Dendritic cell treated with granulocyte-macrophage colony-stimulating factor and Interleukin-4, amounts not matched to agents 40 ng/mL and 50 ng/mL, for 4 days (primary cell): Measurements from ENCODE around the gene THADA.
"Not testable (repeated sequence)": the region's sequence is repeated elsewhere in the genome, so short reads cannot be mapped to it uniquely, and the experiment has no call there.

ENCODE experiments used
- H3K27ac Mint-ChIP-seq: one replicate; pipeline ENCODE4 v1.8.0; 2022; ENCODE audit warnings: mild to moderate bottlenecking, mixed read lengths
- H3K27me3 Mint-ChIP-seq: one replicate; pipeline ENCODE4 v1.8.0; 2022; ENCODE audit warnings: mild to moderate bottlenecking, mixed read lengths
- H3K36me3 Mint-ChIP-seq: one replicate; pipeline ENCODE4 v1.8.0; 2022; ENCODE audit warnings: low read depth, mixed read lengths
- H3K4me1 Mint-ChIP-seq: one replicate; pipeline ENCODE4 v1.8.0; 2022; ENCODE audit warnings: low read depth, mixed read lengths
- H3K4me3 Mint-ChIP-seq: one replicate; pipeline ENCODE4 v1.8.0; 2022; ENCODE audit warnings: mild to moderate bottlenecking, moderate library complexity, mixed read lengths
- H3K9me3 Mint-ChIP-seq: one replicate; pipeline ENCODE4 v1.8.0; 2022; ENCODE audit warnings: mixed read lengths
- intact Hi-C: fragments of 100-400 bp; cut with micrococcal nuclease; formaldehyde crosslinking; loops from one replicate; pipeline ENCODE4 v1.15.0; 2022

THADA gene

DNA sequence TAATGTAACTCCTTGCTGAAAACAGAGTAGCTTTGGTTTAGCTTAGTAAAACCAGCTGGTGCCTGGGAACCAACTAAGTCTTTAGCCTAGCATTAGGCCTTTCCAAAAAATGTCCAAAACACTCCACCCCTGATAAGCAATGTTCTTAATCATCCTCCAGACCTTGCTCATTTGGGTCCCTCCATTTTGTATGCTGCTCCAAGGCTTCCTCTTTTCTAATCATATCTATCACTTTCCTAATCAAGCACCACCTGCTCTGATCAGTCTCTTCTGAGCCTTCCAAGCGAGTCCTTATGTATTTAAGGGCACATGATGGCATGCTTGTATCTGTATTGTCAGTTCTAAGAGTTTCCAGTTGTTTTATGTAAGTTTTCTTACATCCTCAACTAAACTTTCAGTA is 23.6 kb downstream of the THADA start:
- H3K27ac Mint-ChIP-seq: no peak overlapping the region
- no peaks in the 10 kb centered on the region for H3K27me3 Mint-ChIP-seq
- intact Hi-C loops: loop anchor here (10.0 kb wide), 1 partner anchor 747 kb away; no protein-coding TSS in a partner anchor
- peaks cover 65% of the 10 kb centered on the region for H3K36me3 Mint-ChIP-seq
- H3K9me3 Mint-ChIP-seq: no peaks in the 10 kb centered on the region
- no peak overlapping the region for H3K4me3 Mint-ChIP-seq
- no peaks in the 10 kb centered on the region for H3K4me1 Mint-ChIP-seq

GRCh38 chr2:43569921-43570320 is 25.9 kb downstream of the THADA start:
- H3K27ac Mint-ChIP-seq: no peak overlapping the region
- H3K9me3 Mint-ChIP-seq: no peaks in the 10 kb centered on the region
- H3K27me3 Mint-ChIP-seq: no peaks in the 10 kb centered on the region
- intact Hi-C loops: loop anchor here (10.0 kb wide), 1 partner anchor 745 kb away; no protein-coding TSS in a partner anchor
- H3K36me3 Mint-ChIP-seq: peaks cover 44% of the 10 kb centered on the region
- H3K4me3 Mint-ChIP-seq: no peak overlapping the region
- H3K4me1 Mint-ChIP-seq: peaks cover 7% of the 10 kb centered on the region

GRCh38 chr2:43568228-43568627 is 27.6 kb downstream of the THADA start:
- H3K4me3 Mint-ChIP-seq: no peak overlapping the region
- peaks cover 7% of the 10 kb centered on the region for H3K4me1 Mint-ChIP-seq
- H3K27ac Mint-ChIP-seq: no peak overlapping the region
- peaks cover 45% of the 10 kb centered on the region for H3K36me3 Mint-ChIP-seq
- intact Hi-C loops: no loop called here
- no peaks in the 10 kb centered on the region for H3K9me3 Mint-ChIP-seq
- no peaks in the 10 kb centered on the region for H3K27me3 Mint-ChIP-seq

DNA sequence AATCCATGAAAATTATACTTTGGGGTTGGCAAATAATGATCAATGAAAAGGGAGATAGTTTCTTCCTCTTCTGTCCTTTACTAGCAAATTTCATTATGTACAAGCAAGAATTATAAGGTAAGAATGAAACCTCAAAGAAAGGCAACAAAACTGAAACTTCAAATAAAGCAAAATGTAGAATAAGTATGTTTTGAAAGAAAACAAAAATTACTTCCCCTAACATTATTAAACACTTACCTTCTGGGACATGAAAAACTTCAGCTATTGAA is 29.4 kb downstream of the THADA start:
- intact Hi-C loops: no loop called here
- H3K4me1 Mint-ChIP-seq: peaks cover 7% of the 10 kb centered on the region

DNA sequence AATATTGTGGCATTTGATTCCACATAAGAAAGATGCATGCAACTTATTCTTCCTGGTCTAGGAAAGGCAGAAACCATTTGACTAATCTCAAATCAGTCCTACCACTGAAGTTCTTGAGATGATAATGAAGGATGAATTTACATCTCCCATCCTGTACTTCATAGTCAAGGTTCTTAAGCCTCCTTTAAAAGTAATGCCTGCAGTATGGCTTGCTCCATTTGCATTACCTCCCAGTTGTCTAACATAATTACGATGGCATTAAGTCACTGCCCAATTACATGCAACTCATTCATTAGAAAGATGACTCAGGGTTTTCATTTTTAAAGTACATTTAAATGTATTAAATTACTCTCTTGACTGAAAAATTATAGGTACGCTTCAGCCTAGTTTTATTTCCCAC is 32.2 kb downstream of the THADA start:
- H3K36me3 Mint-ChIP-seq: peaks cover 52% of the 10 kb centered on the region
- peaks cover 7% of the 10 kb centered on the region for H3K4me1 Mint-ChIP-seq
- H3K9me3 Mint-ChIP-seq: no peaks in the 10 kb centered on the region
- H3K27ac Mint-ChIP-seq: no peak overlapping the region
- H3K27me3 Mint-ChIP-seq: no peaks in the 10 kb centered on the region
- no peak overlapping the region for H3K4me3 Mint-ChIP-seq
- intact Hi-C loops: no loop called here

More for the DNA sequence above, 29.4 kb downstream of the THADA start:
- Mint-ChIP-seq H3K27ac (no peak overlapping the region), H3K36me3 (peaks cover 49% of the 10 kb centered on the region), H3K27me3 (no peaks in the 10 kb centered on the region), H3K9me3 (no peaks in the 10 kb centered on the region), H3K4me3 (no peak overlapping the region)

DNA sequence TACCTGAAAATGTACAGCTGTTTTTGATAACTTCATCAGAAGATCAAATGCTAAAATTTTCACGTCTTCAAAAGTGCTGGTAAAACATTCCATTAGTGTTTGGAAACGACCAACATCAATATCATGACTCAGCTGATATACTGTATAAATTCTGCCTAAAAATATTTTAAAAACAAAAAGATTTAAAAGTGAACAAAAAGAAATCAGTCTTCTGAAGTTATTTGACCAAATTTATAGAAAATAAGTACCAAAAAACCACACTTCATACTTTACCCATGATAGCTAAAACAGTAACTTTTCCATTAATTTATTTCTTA is 35.6 kb downstream of the THADA start:
- intact Hi-C loops: no loop called here
- H3K4me1 Mint-ChIP-seq: no peaks in the 10 kb centered on the region
- no peaks in the 10 kb centered on the region for H3K9me3 Mint-ChIP-seq
- no peak overlapping the region for H3K27ac Mint-ChIP-seq
- no peak overlapping the region for H3K4me3 Mint-ChIP-seq
- H3K27me3 Mint-ChIP-seq: no peaks in the 10 kb centered on the region
- H3K36me3 Mint-ChIP-seq: peaks cover 69% of the 10 kb centered on the region

DNA sequence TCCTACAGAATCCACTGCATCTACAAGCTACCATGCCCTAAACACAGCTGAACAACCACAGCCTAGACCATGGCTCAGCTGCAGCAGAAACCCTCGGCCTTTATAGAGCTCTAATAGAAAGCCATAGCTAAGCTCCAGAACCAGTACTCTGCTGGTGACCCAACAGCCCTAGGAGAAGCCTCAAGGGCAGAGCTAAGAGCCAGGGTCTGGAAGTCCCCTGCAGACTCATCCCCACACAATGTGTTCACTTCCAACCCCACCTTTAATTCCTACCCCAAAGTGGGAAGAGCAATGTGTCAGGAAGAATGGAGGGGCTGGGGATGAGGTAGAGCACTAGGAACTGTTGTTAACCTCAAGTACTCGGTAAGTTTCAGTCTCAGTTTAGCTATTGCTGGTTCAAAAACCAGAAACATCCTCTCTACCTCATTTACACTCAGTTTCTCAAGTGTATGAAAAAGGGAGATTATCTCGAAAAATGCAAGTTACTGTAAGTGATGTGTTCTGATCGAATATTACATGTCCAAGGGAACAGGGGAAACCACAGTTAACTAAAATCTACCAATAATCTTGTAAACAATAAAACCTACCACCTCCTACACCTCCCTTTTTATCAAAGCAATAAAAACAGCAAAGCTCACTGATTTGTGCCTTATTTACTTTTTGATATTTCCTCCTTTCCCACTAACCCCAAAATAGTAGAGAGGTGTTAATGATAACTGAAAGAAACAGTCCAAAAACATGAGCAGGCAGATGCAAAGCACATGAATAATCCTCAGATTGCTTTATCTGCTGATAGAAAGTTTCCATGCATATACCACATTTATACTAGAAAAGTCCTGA is 36.2 kb downstream of the THADA start:
- H3K9me3 Mint-ChIP-seq: no peaks in the 10 kb centered on the region
- H3K36me3 Mint-ChIP-seq: peaks cover 68% of the 10 kb centered on the region
- intact Hi-C loops: loop anchor here (10.0 kb wide), 1 partner anchor 595 kb away; no protein-coding TSS in a partner anchor
- no peak overlapping the region for H3K4me3 Mint-ChIP-seq
- H3K27me3 Mint-ChIP-seq: no peaks in the 10 kb centered on the region
- H3K27ac Mint-ChIP-seq: no peak overlapping the region
- no peaks in the 10 kb centered on the region for H3K4me1 Mint-ChIP-seq

DNA sequence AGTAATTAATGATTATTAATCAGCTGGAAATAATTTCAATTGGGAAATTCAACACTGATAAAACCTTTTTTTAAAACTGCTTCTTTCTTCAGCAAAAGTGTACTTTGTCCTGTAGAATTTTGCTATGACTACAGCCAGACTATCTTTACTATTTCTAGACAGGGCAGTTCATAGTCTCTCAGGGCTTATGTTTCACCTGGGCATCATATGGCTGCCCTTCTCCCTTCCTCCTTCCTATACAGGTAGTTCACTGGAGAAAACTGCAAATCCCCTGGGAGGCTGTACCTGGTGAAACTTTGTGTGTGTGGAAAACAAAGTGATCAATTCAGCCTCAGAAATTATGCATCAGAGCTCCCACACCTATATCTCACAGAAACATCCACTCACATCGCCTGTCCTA is 38.6 kb downstream of the THADA start:
- Mint-ChIP-seq H3K36me3 (peaks cover 60% of the 10 kb centered on the region), H3K4me1 (no peaks in the 10 kb centered on the region), H3K27ac (no peak overlapping the region), H3K4me3 (no peak overlapping the region), H3K9me3 (no peaks in the 10 kb centered on the region), H3K27me3 (no peaks in the 10 kb centered on the region)
- intact Hi-C loops: loop anchor here (10.0 kb wide), 1 partner anchor 592 kb away; no protein-coding TSS in a partner anchor

GRCh38 chr2:43556256-43556655 is 39.6 kb downstream of the THADA start:
- Mint-ChIP-seq H3K36me3 (peaks cover 50% of the 10 kb centered on the region), H3K27me3 (no peaks in the 10 kb centered on the region), H3K4me3 (no peak overlapping the region), H3K9me3 (no peaks in the 10 kb centered on the region), H3K27ac (no peak overlapping the region), H3K4me1 (no peaks in the 10 kb centered on the region)
- intact Hi-C loops: loop anchor here (10.0 kb wide), 1 partner anchor 591 kb away; no protein-coding TSS in a partner anchor

DNA sequence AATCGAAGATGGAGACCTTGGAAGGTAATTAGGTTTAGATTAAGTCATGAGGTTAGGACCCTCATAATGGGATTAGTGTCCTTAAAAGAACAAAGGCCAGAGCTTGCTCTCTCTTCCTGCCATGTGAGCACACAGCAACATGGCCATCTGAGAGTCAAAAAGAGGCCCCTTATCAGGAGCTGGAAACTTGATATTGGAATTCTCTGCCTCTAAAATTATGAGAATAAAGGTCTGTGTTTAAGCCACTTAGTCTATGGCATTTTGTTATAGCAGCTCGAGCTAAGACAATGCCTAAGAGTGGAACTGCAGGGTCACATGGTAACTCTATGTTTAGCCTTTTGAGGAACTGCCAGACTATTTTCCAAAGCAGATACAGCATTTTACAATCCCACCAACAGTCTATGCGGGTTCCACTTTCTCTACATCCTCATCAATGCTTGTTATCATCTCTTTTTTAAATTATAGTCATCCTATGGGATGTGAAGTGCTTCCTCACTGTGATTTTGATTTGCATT is 42.4 kb downstream of the THADA start:
- no peaks in the 10 kb centered on the region for H3K4me1 Mint-ChIP-seq
- no peak overlapping the region for H3K4me3 Mint-ChIP-seq
- H3K27ac Mint-ChIP-seq: no peak overlapping the region
- peaks cover 53% of the 10 kb centered on the region for H3K36me3 Mint-ChIP-seq
- no peaks in the 10 kb centered on the region for H3K9me3 Mint-ChIP-seq
- intact Hi-C loops: loop anchor here (10.0 kb wide), 1 partner anchor 589 kb away; no protein-coding TSS in a partner anchor
- no peaks in the 10 kb centered on the region for H3K27me3 Mint-ChIP-seq

- Mint-ChIP-seq H3K27me3 (no peaks in the 10 kb centered on the region), H3K9me3 (no peaks in the 10 kb centered on the region), H3K4me1 (no peaks in the 10 kb centered on the region), H3K27ac (no peak overlapping the region), H3K4me3 (no peak overlapping the region), H3K36me3 (peaks cover 60% of the 10 kb centered on the region)
- intact Hi-C loops: loop anchor here (10.0 kb wide), 1 partner anchor 587 kb away; no protein-coding TSS in a partner anchor
Observed at GRCh38 chr2:43551990-43552389, 43.8 kb downstream of the THADA start.

DNA sequence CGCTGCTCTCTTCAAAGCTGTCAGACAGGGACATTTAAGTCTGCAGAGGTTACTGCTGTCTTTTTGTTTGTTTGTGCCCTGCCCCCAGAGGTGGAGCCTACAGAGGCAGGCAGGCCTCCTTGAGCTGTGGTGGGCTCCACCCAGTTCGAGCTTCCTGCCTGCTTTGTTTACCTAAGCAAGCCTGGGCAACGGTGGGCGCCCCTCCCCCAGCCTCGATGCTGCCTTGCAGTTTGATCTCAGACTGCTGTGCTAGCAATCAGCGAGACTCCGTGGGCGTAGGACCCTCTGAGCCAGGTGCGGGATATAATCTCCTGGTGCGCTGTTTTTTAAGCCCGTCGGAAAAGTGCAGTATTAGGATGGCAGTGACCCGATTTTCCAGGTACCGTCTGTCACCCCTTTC is 47.5 kb downstream of the THADA start:
- H3K27ac Mint-ChIP-seq, H3K4me3 Mint-ChIP-seq, H3K9me3 Mint-ChIP-seq, H3K27me3 Mint-ChIP-seq, intact Hi-C loops, H3K4me1 Mint-ChIP-seq: not testable (repeated sequence)
- peaks cover 44% of the 10 kb centered on the region for H3K36me3 Mint-ChIP-seq

DNA sequence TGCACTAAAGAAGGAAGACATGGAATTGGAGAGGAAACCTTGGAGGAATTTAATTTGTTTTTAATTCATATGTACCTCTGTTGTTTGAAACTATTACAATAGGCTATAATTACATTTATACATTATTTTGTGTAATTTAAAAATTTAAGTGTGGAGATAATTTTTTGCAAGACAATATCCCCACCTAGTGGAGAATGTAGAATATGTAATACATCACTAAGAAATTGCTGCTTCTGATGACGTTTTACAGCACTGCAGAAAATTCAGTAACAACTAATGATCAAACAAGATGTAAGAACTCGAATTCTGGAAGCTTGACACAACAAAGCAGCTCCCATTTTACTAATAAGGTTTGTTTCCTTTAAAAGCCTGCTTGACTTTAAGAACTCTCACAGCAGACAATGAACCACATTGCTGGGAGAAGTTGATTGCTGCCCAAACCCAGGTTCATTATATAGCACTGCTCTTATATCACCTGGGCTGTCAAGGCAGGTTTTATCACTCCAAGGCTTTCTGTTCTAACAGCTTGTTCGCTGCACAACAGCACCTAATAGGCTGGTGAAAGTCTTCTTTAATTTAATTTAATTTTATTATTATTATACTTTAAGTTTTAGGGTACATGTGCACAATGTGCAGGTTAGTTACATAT is 53.4 kb downstream of the THADA start:
- no peaks in the 10 kb centered on the region for H3K27me3 Mint-ChIP-seq
- peaks cover 15% of the 10 kb centered on the region for H3K4me1 Mint-ChIP-seq
- intact Hi-C loops: loop anchor here (5.0 kb wide), 3 partner anchors 55 to 715 kb away; partner anchors contain the start of gene ZFP36L2
- no peak overlapping the region for H3K27ac Mint-ChIP-seq
- peaks cover 3% of the 10 kb centered on the region for H3K36me3 Mint-ChIP-seq
- H3K4me3 Mint-ChIP-seq: no peak overlapping the region
- no peaks in the 10 kb centered on the region for H3K9me3 Mint-ChIP-seq

- H3K27me3 Mint-ChIP-seq: no peaks in the 10 kb centered on the region
- intact Hi-C loops: loop anchor here (5.0 kb wide), 3 partner anchors 54 to 714 kb away; partner anchors contain the start of gene ZFP36L2
- no peaks in the 10 kb centered on the region for H3K36me3 Mint-ChIP-seq
- no peaks in the 10 kb centered on the region for H3K9me3 Mint-ChIP-seq
- H3K4me3 Mint-ChIP-seq: no peak overlapping the region
- H3K4me1 Mint-ChIP-seq: peaks cover 21% of the 10 kb centered on the region
- H3K27ac Mint-ChIP-seq: no peak overlapping the region
Observed at GRCh38 chr2:43541165-43541564, 54.7 kb downstream of the THADA start.
